ENCODE data around the gene MUC6.
A peak's percentile ranks its signal among the peaks of the same experiment; 100 is the strongest.

MUC6 gene

DNA sequence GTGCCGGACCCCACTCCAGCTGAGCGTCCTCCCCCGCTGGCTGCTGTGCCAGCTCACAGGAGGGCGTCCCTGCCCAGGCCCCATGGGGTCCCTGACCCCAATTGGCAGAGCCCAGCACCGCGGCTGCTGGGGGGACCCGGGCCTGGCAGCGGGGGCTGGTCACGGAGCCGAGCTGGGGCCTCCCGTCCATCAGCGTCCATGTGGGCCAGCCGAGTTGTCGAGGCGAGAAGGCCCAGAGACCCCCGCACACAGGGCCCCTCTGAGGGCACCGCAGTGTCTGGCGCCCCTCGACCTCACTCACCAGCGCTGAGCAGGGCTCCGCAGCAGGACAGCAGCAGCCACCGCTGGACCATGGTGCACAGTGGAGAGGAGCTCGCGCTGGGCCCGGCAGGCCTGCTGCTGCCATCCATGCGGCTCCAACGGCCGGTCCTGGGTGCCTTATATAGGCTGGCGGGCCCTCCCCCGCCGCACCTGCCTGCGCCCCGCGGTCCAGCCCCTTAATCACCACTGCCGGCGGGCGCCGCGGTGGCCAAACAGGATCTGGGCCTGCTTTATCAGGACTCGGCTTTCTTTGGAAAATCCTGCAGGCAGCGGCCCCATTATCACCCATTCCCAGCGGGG is at the start of gene MUC6:
Gene MUC6, minus strand, starts transcription at position 416 of the 621 bp plus-strand sequence. Its CDS starts 63 bp downstream, at position 353.
- no peak for DNase-seq (ENCODE audit: low read depth)

- no peak for DNase-seq (ENCODE audit: low read depth)
Measured at GRCh38 chr11:1085440-1086170, 49.1 kb upstream of the MUC6 start.

DNA sequence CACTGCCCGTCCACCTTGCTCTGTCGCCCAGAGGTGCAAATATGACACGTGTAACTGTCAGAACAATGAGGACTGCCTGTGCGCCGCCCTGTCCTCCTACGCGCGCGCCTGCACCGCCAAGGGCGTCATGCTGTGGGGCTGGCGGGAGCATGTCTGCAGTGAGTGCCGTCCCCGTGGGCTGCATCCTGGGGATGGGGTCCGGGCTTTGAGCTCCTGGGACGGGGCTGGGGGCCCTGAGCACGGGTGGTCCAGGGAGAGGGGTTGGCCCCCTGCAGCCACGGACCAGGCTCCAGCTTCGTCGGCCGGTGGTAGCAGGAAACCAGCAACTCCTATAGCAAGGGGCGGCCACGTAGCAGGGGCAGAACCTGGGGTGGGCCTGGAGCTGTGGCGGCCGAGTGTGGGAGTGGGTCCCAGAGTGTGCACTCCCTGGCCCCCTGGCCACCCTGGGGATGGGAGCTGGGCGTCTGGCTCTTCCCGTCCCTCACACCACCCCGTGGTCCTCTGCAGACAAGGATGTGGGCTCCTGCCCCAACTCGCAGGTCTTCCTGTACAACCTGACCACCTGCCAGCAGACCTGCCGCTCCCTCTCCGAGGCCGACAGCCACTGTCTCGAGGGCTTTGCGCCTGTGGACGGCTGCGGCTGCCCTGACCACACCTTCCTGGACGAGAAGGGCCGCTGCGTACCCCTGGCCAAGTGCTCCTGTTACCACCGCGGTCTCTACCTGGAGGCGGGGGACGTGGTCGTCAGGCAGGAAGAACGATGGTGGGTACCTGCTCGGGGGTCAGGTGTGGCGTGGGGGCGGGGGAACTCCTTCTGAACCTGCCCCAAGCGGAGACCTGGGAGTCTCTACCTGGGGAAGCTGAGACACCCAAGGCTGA is 48.3 kb upstream of the MUC6 start:
- no peak for DNase-seq (ENCODE audit: low read depth)

GRCh38 chr11:1083621-1084551 is 47.4 kb upstream of the MUC6 start:
- DNase-seq (ENCODE audit: low read depth), result no peak

DNA sequence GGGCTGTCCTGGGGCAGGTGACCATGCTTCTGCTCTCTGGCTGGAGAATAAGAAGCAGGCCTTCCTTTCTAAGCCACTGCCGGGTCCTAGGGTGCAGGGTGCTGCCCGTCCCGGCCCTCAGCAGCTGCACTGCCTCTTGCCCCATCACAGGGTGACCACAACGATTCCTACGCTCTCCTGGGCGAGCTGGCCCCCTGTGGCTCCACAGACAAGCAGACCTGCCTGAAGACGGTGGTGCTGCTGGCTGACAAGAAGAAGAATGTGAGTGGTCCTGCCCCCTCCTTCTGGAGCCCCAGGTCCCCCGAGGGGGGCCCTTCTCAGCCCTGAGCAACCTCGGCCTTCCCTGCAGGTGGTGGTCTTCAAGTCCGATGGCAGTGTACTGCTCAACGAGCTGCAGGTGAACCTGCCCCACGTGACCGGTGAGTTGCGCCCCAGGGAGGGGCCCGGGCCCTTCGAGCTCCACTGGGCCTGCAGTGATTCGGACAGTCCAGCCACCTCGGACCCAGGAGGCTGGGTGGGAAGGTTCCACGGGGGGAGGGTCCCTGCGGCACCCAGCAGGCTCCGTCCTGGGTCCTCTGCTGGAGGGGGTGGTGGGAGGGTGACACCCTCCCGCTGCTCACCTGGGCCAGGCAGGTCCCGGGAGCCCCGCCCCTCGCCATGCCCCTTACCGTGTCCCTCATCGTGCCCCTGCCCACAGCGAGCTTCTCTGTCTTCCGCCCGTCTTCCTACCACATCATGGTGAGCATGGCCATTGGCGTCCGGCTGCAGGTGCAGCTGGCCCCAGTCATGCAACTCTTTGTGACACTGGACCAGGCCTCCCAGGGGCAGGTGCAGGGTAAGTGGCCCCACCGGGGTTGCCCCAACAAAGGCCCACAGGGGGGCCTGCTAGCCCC is 46.5 kb upstream of the MUC6 start:
- DNase-seq (ENCODE audit: low read depth), result no peak

GRCh38 chr11:1082346-1082727 is 45.8 kb upstream of the MUC6 start:
- no peak for DNase-seq (ENCODE audit: low read depth)

DNA sequence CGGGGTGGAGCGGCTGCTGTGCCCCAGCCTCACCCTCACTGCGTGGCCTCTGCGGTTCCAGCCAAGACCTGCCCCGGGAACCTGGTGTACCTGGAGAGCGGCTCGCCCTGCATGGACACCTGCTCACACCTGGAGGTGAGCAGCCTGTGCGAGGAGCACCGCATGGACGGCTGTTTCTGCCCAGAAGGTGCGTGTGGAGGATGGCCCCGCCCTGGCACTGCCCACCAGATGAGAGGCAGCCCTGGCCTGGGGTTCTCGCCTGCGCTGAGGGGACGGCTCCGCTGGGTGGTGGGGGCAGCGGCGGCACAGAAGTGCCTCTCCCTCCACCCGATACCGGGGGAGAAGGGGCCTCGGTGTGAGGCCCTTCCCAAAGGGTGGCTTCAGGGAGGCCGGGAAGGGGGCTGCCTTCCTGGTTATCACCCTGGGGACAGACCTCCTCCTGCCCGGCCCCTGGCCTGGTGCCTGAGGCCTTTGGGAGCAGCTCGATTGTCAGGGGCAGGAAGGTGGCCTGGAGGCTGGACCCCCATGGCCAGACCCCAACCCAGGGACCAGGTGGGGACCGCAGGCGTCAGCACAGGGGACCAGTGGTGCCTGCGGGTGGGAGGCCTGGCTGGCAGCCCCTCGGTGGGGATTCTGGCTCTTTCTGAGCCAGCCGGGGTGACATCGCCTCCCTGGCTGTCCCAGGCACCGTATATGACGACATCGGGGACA is 45.2 kb upstream of the MUC6 start:
- DNase-seq (ENCODE audit: low read depth), result no peak

GRCh38 chr11:1078191-1078601 is 41.7 kb upstream of the MUC6 start:
- no peak for DNase-seq (ENCODE audit: low read depth)

DNA sequence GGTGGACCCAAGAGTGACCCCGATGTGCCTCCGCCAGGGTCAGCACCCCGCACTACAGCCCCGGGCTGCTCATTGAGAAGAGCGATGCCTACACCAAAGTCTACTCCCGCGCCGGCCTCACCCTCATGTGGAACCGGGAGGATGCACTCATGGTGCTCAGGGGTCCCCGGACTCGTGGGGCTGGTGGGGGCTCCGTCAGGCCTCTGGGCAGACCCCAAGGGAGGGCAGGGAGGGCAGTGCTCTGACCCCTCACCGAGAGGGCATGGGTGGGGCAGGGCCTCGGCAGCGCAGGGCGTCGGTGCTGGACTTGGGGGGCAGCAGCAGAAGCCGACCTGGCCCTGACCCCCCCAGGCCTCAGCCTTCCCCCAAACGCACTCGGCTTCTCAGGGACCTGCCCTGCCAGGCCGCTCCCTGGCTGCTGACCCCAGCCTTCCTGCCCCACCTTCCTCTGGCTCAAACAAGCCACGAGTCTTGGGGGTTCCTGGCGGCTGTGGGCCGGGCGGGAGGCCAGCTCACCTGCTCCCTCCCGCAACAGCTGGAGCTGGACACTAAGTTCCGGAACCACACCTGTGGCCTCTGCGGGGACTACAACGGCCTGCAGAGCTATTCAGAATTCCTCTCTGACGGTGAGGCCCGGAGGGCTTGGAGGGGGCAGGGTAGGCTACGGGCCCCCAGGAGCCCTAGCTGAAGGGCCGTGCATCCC is 41.0 kb upstream of the MUC6 start:
- no peak for DNase-seq (ENCODE audit: low read depth)

DNA sequence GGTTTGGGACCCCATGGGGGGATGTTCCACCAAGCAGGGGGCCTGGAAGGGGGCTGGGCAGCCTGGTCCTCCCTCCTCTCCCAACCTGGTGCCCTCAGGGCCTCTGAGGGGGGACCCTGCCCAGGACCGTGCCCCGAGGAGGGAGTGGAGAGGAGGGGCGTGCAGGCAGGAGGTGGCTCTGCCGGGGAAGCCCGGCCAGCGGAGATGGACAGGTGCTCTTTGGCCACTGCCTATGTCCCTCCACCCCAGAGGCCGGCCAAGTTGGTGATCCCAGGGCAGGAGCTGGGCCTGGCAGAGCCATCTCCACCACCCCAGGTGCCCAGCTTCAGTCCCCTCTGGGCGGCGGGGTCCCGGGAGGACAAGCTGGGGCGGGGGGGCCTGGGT is 40.5 kb upstream of the MUC6 start:
- no peak for DNase-seq (ENCODE audit: low read depth)

GRCh38 chr11:1076061-1076665 is 39.6 kb upstream of the MUC6 start:
- no peak for DNase-seq (ENCODE audit: low read depth)

GRCh38 chr11:1075341-1075911 is 38.9 kb upstream of the MUC6 start:
- no peak for DNase-seq (ENCODE audit: low read depth)

DNA sequence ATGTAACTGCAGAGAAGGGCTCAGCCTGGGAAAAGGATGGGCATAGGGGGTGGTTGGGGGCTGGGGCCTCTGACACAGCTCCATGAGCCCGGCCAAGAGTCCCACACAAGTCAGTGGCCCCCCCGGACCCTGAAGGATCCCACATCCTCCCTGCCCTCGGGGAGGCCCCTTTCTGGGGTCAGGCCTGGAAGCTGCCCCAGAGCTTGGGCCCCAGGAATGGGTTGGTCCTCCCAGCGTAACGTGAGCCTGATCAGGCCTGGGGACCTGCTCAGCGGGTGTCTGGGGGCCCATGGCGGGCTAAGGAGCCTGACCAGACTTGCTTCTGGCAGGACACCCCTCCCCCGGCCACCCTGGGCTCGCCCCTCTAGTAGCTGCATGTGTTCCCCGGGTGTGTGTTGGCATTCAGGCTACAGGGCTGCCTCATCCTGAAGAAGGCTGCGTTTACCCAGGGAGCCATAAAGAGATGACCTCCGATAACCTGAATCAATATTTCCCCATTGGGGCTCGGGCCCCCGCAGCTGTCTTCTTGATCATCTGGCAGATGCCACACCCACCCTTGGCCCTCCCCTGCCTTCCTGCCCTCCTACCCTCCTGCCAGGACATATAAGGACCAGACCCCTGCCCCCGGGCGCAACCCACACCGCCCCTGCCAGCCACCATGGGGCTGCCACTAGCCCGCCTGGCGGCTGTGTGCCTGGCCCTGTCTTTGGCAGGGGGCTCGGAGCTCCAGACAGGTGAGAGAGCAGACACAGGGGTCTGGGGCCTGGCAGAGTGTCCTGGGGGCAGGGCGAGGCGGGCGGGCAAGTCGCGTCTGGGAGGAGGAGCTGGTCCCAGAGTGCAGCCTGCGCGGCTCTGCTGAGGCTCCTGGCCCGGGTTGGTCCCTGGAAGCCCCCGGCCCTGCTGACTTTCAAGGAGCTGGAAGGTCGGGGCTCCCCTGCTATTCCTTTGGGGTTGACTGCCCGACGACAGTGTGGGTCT is 38.0 kb upstream of the MUC6 start, which contains the start of gene MUC2:
Gene MUC2, plus strand, starts transcription at position 631 of the 978 bp plus-strand sequence.
- no peak for DNase-seq (ENCODE audit: low read depth)

DNA sequence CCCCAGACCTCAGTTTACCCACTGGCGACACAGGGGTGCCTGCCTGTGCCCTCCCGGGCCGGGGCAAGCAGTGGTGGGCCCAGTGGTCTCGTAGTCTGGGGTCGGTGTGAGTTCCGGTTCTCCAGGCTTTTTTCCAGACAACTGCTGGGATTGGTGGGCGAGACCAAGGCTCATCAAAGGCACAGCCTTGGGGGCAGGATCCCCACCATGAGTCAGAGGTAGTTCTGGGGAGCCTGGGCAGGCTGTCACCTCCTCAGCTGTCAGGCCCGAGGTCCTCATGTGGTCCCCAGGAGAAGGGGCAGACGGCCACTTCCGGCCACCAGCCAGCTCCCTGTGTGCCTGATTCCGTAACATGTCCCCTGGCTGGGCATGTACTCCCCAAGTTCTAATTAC is 37.3 kb upstream of the MUC6 start:
- no peak for DNase-seq (ENCODE audit: low read depth)

DNA sequence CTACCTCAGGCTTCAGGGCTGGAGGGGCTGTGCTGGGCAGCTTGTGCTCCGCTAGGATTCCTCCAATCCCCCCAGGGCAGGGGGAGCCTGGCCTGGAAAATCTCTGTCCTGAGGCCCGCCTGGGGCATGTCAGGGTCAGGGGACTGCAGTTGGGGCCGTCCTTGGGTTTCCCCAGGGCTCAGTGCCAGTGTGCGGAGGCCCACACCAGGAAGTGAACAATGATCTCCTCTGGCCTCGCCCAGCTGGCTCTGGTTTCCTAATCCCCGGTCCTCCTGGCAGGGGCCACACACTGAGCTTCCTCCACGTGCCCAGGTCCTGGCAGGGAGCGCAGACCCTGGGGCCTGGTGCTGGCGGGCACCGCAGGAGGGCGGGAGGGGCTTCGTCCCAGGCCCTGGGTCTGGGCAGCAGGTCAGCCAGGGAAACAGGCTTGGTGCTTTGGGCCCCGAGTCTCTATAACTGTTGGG is 36.8 kb upstream of the MUC6 start:
- DNase-seq (ENCODE audit: low read depth), result peak; percentile 21

DNA sequence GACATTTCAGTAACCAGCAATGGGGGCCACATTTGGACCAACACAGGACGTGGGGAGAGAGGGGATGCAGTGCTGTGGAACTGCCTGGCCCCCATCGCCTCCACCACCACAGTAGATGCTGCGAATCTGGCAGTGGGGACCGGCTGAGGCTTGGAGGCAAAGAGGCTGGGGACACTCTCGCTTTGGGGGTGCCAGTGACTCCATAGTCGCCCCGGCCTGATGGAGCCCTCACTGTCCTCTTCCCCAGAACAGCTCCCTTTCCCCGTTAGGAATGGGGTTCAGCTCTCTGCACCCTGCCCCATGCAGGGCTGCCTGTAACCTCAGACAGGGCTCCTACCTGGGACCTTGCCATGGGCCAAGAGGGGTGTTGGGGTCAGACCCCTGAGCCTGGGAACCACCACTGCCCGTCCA is 36.3 kb upstream of the MUC6 start:
- DNase-seq (ENCODE audit: low read depth), result no peak

DNA sequence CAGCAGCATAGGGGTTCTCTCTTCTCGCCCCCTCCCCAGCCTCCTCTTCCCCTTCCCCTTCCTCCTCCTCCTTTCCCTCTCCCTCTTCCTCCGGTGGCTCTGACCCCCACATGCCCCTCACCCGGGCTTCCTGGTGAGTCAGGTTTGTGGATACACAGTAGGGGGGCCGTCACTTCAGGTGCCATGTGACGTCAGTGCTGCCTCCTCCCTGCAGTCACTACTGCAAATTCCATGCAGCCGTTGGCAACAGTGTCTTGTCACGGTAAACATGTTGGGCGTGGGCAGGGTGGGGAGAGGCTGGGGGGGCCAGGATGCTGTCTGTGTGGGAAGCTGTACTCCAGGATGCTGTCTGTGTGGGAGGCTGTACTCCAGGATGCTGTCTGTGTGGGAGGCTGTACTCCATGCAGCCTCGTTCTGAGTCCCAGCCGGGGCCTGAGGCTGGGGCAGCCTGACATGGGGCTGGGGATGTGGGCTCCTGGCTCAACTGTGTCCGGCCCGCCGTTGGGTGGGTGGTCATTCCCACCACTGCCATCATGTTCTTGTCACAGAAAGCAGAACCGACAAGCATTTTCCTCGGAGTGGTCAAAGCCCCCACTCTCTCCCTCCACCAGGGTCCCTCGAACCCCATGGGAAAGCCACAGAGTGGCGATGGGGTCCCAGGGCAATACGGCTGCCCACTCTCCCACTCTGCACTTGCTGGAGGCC is 35.8 kb upstream of the MUC6 start:
- DNase-seq (ENCODE audit: low read depth), result peak; percentile 26

Measured in EH (cell line).